GM12878 (cell line): ENCODE data around the gene FRMD5. TPM values are rescaled to one million over a fixed set of nuclear protein-coding genes. Genes with fewer than 3 reads are reported as not detected.

Source experiments
- ATAC-seq: fragments of 200-7000 bp; cut with Tn5 transposase; 3 replicates; pipeline ENCODE4 v1.9.1; 2020; ENCODE audit warnings: mild to moderate bottlenecking, moderate library complexity
- BruUV-seq: library from RNA; stranded (reverse); fragments of 400-500 nt; replicated peaks from 2 replicates; lab custom pipeline; 2021; lab: Mats Ljungman, UMichigan
- CTCF ChIA-PET: fragments of 300-600 bp; sonication (Branson Sonifier 250); formaldehyde crosslinking; extraction: SDS; loops from one replicate; lab custom pipeline; 2021; ENCODE audit warnings: inconsistent platforms; lab: Yijun Ruan, JAX
- POLR2A ChIA-PET: fragments of 350-600 bp; formaldehyde crosslinking; extraction: SDS; loops from one replicate; lab custom pipeline; 2021; ENCODE audit warnings: inconsistent platforms; lab: Charles Lee
- RAD21 ChIA-PET: fragments of 300-600 bp; sonication (Branson Sonifier 250); formaldehyde crosslinking; loops from one replicate; lab custom pipeline; 2023; ENCODE audit warnings: antibody characterized with exemption; ENCODE audit not compliant: unreplicated experiment; lab: Charles Lee
- SMC1A ChIA-PET: fragments of 300-600 bp; sonication (Branson Sonifier 250); formaldehyde crosslinking; loops from one replicate; lab custom pipeline; 2023; ENCODE audit not compliant: unreplicated experiment, uncharacterized antibody; lab: Charles Lee
- DNase-seq: peaks from one replicate; pipeline ENCODE4 v3.0.0-alpha.2; 2011; ENCODE audit warnings: low read depth, low spot score
- FAIRE-seq: peaks from 3 replicates; lab custom pipeline; 2011; peaks lifted over from hg19 to GRCh38; lab: Jason Lieb, UNC
- H2AFZ ChIP-seq: 2 replicates; pipeline ENCODE4 v1.6.0; 2011; ENCODE audit warnings: low read depth, low read length, control low read depth; ENCODE audit not compliant: control insufficient read depth
- H3K27ac ChIP-seq: 2 replicates; pipeline ENCODE4 v1.5.1; 2011; ENCODE audit warnings: control low read depth; ENCODE audit not compliant: control insufficient read depth, insufficient read depth
- H3K27me3 ChIP-seq, 2 experiments: replicated peaks in 1 of 2; 2 replicates each; pipeline versions ENCODE4 v1.6.0 to v1.6.1; 2011; ENCODE audit warnings: low read length in 1 of 2; ENCODE audit not compliant: control insufficient read depth in 2 of 2, insufficient read depth in 2 of 2
- H3K36me3 ChIP-seq, 2 experiments: 2 replicates each; pipeline ENCODE4 v1.5.1; 2011; ENCODE audit warnings: low read length in 1 of 2; ENCODE audit not compliant: control insufficient read depth in 2 of 2, insufficient read depth in 2 of 2
- H3K4me1 ChIP-seq: 2 replicates; pipeline ENCODE4 v1.6.1; 2011; ENCODE audit warnings: mild to moderate bottlenecking, low read length, moderate library complexity, mixed read lengths; ENCODE audit not compliant: control insufficient read depth, insufficient read depth
- H3K4me2 ChIP-seq: 2 replicates; pipeline ENCODE4 v1.6.0; 2011; ENCODE audit warnings: control low read depth; ENCODE audit not compliant: control insufficient read depth, insufficient read depth
- H3K4me3 ChIP-seq: fragments of 200-600 bp; sonication (generic); 2 replicates; pipeline ENCODE4 v1.5.1; 2016
- H3K79me2 ChIP-seq: 2 replicates; pipeline ENCODE4 v1.6.0; 2011; ENCODE audit warnings: low read length; ENCODE audit not compliant: control insufficient read depth, insufficient read depth
- H3K9ac ChIP-seq: 2 replicates; pipeline ENCODE4 v1.8.0; 2011; ENCODE audit warnings: low read length, control low read depth, mixed read lengths; ENCODE audit not compliant: control insufficient read depth, insufficient read depth
- H3K9me3 ChIP-seq: replicated peaks from 3 replicates; pipeline ENCODE4 v1.5.1; 2011; ENCODE audit warnings: mild to moderate bottlenecking, low read length; ENCODE audit not compliant: control insufficient read depth, insufficient read depth
- H4K20me1 ChIP-seq: 2 replicates; pipeline ENCODE4 v1.6.0; 2011; ENCODE audit not compliant: control insufficient read depth, insufficient read depth
- BRCA1 ChIP-seq: IDR thresholded peaks from 2 replicates; pipeline ENCODE4 v1.6.1; 2011; ENCODE audit warnings: low read depth, low read length, improper control_type of control experiment
- EED ChIP-seq: sonication (generic); IDR thresholded peaks from 2 replicates; pipeline ENCODE4 v1.6.1; 2016; ENCODE audit warnings: antibody characterized with exemption, low read depth
- MTA2 ChIP-seq: fragments of 450-650 bp; IDR thresholded peaks from 2 replicates; pipeline ENCODE4 v1.6.1; 2016; ENCODE audit warnings: low read depth, mild to moderate bottlenecking, moderate library complexity
- PRDM15 ChIP-seq: fragments of 450-650 bp; formaldehyde crosslinking; IDR thresholded peaks from 2 replicates; pipeline ENCODE4 v1.4.0; 2020; ENCODE audit warnings: mild to moderate bottlenecking, moderate library complexity
- SREBF2 ChIP-seq: IDR thresholded peaks from 2 replicates; pipeline ENCODE4 v1.6.1; 2012; ENCODE audit warnings: mild to moderate bottlenecking, low read length
- YBX1 ChIP-seq: fragments of 450-650 bp; IDR thresholded peaks from 2 replicates; pipeline ENCODE4 v1.6.1; 2016; ENCODE audit warnings: antibody characterized with exemption
- ZBED1 ChIP-seq: IDR thresholded peaks from 2 replicates; pipeline ENCODE4 v1.6.1; 2016; ENCODE audit warnings: borderline replicate concordance
- WGBS: methylation state at CpG from one replicate; pipeline ENCODE4 v1.1.6; 2016; ENCODE audit warnings: low lambda C conversion rate; ENCODE audit not compliant: insufficient replicate concordance, insufficient coverage; ENCODE audit errors: missing lambda C conversion rate; 5-methylcytosine and 5-hydroxymethylcytosine counted together
- in situ Hi-C: fragments of 300-500 bp; cut with MboI; formaldehyde crosslinking; loops from 9 replicates; pipeline ENCODE4 v1.14.3; 2018; ENCODE audit warnings: mixed read lengths
- intact Hi-C: fragments of 100-400 bp; cut with micrococcal nuclease; formaldehyde crosslinking; loops from one replicate; pipeline ENCODE4 v1.14.2; 2022; ENCODE audit not compliant: unreplicated experiment
- polyA plus RNA-seq, 11 experiments: library from polyadenylated mRNA; depleted of rRNA in 4 of 11; unstranded in 6 of 11; stranded (reverse) in 5 of 11; fragments of >200 nt; fragmentation: Nextera tagmentation in 4 of 11; fragmentation: Illumina TruSeq in 1 of 11; extraction: Ambion mirVana in 4 of 11; extraction: Trizol in 1 of 11; gene quantifications; 1 replicate in 1 of 11; 2 replicates in 10 of 11; pipeline versions ENCODE4 v1.2.1 to v1.2.3, GENCODE V29; 2011 to 2016; ENCODE audit warnings: inconsistent platforms in 2 of 11, missing spikeins in 2 of 11, low read depth in 1 of 11
- total RNA-seq, 4 experiments: library from RNA; depleted of rRNA in 3 of 4; stranded (reverse); fragments of >200 nt in 3 of 4; fragmentation: Illumina TruSeq in 1 of 4; extraction: Trizol in 1 of 4; gene quantifications; 2 replicates each; pipeline versions ENCODE4 v1.2.1 to v1.2.3, GENCODE V29; 2013 to 2021
- TF ChIP-seq, protein P1 (sequence below): fragments of 450-650 bp; IDR thresholded peaks from 2 replicates; pipeline ENCODE4 v1.6.1; 2014; ENCODE audit warnings: mild to moderate bottlenecking
- TF ChIP-seq, protein P2 (sequence below): fragments of 450-650 bp; IDR thresholded peaks from 2 replicates; pipeline ENCODE4 v1.6.1; 2018; ENCODE audit warnings: mild to moderate bottlenecking, low read depth, moderate library complexity; ENCODE audit not compliant: partially characterized antibody
- TF ChIP-seq, protein P3 (sequence below): fragments of 450-650 bp; IDR thresholded peaks from 2 replicates; pipeline ENCODE4 v1.6.1; 2017; ENCODE audit warnings: antibody characterized with exemption, mild to moderate bottlenecking, moderate library complexity

FRMD5 gene
- total and polyA plus RNA-seq, 10 of the 15 experiments (the other 5 are each of a cell fraction or from before 2014, with no cell fraction given), result 0.26 to 6.4 (median 0.68) TPM; not detected in 1

- no peak for TF ChIP-seq PRDM15 (CRISPR knock-in tag)
- TF ChIP-seq, all 136 proteins: peak for 0
Observed at GRCh38 chr15:43887901-43888300, 307.2 kb downstream of the FRMD5 start (continued).

DNA sequence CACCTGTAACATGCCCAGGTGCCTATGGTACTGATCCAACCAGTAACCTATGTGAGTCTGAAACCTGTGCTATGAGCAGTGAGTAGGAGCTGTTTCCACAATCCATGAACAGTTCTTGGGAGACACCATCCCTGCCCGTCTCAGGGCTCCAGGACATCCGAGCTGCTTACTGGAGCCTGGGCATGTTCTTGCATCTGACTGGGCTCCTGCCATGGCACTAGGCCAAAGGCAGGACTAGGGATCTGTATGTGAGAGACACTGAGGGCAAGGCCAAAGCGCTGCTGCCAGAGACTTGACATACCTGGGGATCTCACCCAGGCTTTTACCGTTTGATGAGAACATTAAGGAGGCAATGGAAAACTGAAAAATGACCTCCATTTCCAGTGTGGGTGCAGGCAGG, 308.5 kb downstream of the FRMD5 start:
- H3K27ac ChIP-seq, result no peak overlapping the region
- H3K9me3 ChIP-seq, result no peaks in the 10 kb centered on the region
- ChIA-PET POLR2A (interaction anchor here (1.2 kb wide), 1 partner anchor 9 kb away, joined by 3 read pairs; no protein-coding TSS in a partner anchor), SMC1A (no interaction called here), CTCF (interaction anchor here (0.5 kb wide), 1 partner anchor 117 kb away, joined by 3 read pairs; no protein-coding TSS in a partner anchor), RAD21 (no interaction called here)
- intact Hi-C loops (no loop called here), in situ Hi-C loops (no loop called here)
- H3K4me2 ChIP-seq, result no peak overlapping the region
- no peak overlapping the region for H3K4me3 ChIP-seq
- no peak overlapping the region for H2AFZ ChIP-seq
- no peaks in the 10 kb centered on the region for H3K79me2 ChIP-seq
- peaks cover 0 to 8% of the 10 kb centered on the region in 2 experiments; a peak in 1 of 4 replicates for H3K36me3 ChIP-seq
- WGBS, result 76% methylated on average over 4 of the region's 4 CpGs
- no peaks in the 10 kb centered on the region for H3K4me1 ChIP-seq
- no peaks in the 10 kb centered on the region for H3K27me3 ChIP-seq
- FAIRE-seq, result no peak
- no peak for ATAC-seq
- no peak overlapping the region for H3K9ac ChIP-seq
- DNase-seq, result no peak
- no TSS peak for BruUV-seq
- H4K20me1 ChIP-seq, result no peaks in the 10 kb centered on the region; the same call in 1 of the 2 replicates
- TF ChIP-seq SREBF2 (no peak), YBX1 (no peak), ZBED1 (no peak), EED (no peak), BRCA1 (no peak), MTA2 (no peak)
- TF ChIP-seq, protein P1, sequence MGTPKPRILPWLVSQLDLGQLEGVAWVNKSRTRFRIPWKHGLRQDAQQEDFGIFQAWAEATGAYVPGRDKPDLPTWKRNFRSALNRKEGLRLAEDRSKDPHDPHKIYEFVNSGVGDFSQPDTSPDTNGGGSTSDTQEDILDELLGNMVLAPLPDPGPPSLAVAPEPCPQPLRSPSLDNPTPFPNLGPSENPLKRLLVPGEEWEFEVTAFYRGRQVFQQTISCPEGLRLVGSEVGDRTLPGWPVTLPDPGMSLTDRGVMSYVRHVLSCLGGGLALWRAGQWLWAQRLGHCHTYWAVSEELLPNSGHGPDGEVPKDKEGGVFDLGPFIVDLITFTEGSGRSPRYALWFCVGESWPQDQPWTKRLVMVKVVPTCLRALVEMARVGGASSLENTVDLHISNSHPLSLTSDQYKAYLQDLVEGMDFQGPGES, result no peak
- TF ChIP-seq, protein P2, sequence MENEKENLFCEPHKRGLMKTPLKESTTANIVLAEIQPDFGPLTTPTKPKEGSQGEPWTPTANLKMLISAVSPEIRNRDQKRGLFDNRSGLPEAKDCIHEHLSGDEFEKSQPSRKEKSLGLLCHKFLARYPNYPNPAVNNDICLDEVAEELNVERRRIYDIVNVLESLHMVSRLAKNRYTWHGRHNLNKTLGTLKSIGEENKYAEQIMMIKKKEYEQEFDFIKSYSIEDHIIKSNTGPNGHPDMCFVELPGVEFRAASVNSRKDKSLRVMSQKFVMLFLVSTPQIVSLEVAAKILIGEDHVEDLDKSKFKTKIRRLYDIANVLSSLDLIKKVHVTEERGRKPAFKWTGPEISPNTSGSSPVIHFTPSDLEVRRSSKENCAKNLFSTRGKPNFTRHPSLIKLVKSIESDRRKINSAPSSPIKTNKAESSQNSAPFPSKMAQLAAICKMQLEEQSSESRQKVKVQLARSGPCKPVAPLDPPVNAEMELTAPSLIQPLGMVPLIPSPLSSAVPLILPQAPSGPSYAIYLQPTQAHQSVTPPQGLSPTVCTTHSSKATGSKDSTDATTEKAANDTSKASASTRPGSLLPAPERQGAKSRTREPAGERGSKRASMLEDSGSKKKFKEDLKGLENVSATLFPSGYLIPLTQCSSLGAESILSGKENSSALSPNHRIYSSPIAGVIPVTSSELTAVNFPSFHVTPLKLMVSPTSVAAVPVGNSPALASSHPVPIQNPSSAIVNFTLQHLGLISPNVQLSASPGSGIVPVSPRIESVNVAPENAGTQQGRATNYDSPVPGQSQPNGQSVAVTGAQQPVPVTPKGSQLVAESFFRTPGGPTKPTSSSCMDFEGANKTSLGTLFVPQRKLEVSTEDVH, result no peak
- TF ChIP-seq, protein P3, sequence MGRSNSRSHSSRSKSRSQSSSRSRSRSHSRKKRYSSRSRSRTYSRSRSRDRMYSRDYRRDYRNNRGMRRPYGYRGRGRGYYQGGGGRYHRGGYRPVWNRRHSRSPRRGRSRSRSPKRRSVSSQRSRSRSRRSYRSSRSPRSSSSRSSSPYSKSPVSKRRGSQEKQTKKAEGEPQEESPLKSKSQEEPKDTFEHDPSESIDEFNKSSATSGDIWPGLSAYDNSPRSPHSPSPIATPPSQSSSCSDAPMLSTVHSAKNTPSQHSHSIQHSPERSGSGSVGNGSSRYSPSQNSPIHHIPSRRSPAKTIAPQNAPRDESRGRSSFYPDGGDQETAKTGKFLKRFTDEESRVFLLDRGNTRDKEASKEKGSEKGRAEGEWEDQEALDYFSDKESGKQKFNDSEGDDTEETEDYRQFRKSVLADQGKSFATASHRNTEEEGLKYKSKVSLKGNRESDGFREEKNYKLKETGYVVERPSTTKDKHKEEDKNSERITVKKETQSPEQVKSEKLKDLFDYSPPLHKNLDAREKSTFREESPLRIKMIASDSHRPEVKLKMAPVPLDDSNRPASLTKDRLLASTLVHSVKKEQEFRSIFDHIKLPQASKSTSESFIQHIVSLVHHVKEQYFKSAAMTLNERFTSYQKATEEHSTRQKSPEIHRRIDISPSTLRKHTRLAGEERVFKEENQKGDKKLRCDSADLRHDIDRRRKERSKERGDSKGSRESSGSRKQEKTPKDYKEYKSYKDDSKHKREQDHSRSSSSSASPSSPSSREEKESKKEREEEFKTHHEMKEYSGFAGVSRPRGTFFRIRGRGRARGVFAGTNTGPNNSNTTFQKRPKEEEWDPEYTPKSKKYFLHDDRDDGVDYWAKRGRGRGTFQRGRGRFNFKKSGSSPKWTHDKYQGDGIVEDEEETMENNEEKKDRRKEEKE, result no peak
